WI38 (cell line): ENCODE measurements around the gene PRDM16.

Experiments
- H3K4me3 ChIP-seq: 2 replicates; pipeline ENCODE4 v1.5.1; 2011; ENCODE audit warnings: low read depth, mild to moderate bottlenecking, control low read depth, low read length
- CTCF ChIP-seq: IDR thresholded peaks from 2 replicates; pipeline ENCODE4 v1.5.1; 2012; ENCODE audit warnings: low read depth, mild to moderate bottlenecking, control low read depth, low read length

The PRDM16 gene

GRCh38 chr1:3409366-3410141 lies 340.6 kb downstream of the PRDM16 start:
- no peak for TF ChIP-seq CTCF
- H3K4me3 ChIP-seq = no peak overlapping the region

- H3K4me3 ChIP-seq = no peak overlapping the region
- TF ChIP-seq CTCF = no peak
These were observed 341.3 kb downstream of the PRDM16 start for GRCh38 chr1:3410142-3410925.

- no peak overlapping the region for H3K4me3 ChIP-seq
- no peak for TF ChIP-seq CTCF
These were observed 342.8 kb downstream of the PRDM16 start for GRCh38 chr1:3411806-3412205.

GRCh38 chr1:3412376-3412775 lies 343.4 kb downstream of the PRDM16 start:
- TF ChIP-seq CTCF = no peak
- no peak overlapping the region for H3K4me3 ChIP-seq

- no peak for TF ChIP-seq CTCF
- H3K4me3 ChIP-seq = no peak overlapping the region
These were observed 345.1 kb downstream of the PRDM16 start for GRCh38 chr1:3413975-3414710.

- TF ChIP-seq CTCF = no peak
These were observed 346.5 kb downstream of the PRDM16 start for GRCh38 chr1:3415260-3416090.

More at GRCh38 chr1:3415260-3416090, 346.5 kb downstream of the PRDM16 start:
- no peak overlapping the region for H3K4me3 ChIP-seq
